ENCODE measurements around the gene FLVCR1.

FLVCR1 gene

DNA sequence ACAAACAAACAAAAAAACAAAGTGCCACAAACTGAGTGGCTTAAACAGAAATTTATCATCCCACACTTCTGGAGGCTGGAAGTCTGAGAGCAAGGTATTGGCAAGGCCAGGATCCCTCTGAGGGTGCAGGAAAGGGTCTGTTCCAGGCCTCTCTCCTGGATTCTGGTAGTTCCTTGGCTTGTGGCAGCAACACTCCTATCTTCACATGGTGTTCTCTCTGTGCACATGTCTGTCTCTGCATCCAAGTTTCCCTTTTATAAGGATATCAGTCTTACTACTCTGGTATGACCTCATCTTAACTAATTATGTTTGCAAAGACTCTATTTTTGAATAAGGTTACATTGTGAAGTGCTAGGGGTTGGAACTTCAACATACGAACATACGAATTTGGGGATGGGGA is 87.0 kb downstream of the FLVCR1 start:
- TF ChIP-seq CTCF (IDR thresholded peaks at IDR 0.05) = no peak
- Histone ChIP-seq H3K27me3 (peaks cover 0 to 11% of the 10 kb centered on the region in 2 donors), H3K9me3 (peaks cover 0 to 8% (median 2%) of the 10 kb centered on the region in 3 donors), H3K36me3 (no peaks in the 10 kb centered on the region), H3K27ac (no peak overlapping the region), H3K4me1 (no peaks in the 10 kb centered on the region), H3K4me3 (no peak overlapping the region)
- DNase-seq = no peak
- intact Hi-C loops (cut with DNase I; ENCODE audit: low total_unique reads) = no loop called here

GRCh38 chr1:212945463-212946160 is 87.5 kb downstream of the FLVCR1 start:
- peaks cover 0 to 13% of the 10 kb centered on the region in 2 donors for H3K27me3 ChIP-seq
- TF ChIP-seq CTCF (IDR thresholded peaks at IDR 0.05) = no peak
- H3K27ac ChIP-seq = no peak overlapping the region
- intact Hi-C loops (cut with DNase I; ENCODE audit: low total_unique reads) = no loop called here
- peaks cover 0 to 2% (median 0%) of the 10 kb centered on the region in 3 donors for H3K9me3 ChIP-seq
- DNase-seq = no peak
- no peak overlapping the region for H3K4me3 ChIP-seq
- H3K4me1 ChIP-seq = peaks cover 0 to 5% (median 2%) of the 10 kb centered on the region in 4 donors
- H3K36me3 ChIP-seq = no peaks in the 10 kb centered on the region

GRCh38 chr1:212946872-212947271 is 88.8 kb downstream of the FLVCR1 start:
- no peak for DNase-seq
- intact Hi-C loops (cut with DNase I; ENCODE audit: low total_unique reads) = no loop called here

More at GRCh38 chr1:212946872-212947271, 88.8 kb downstream of the FLVCR1 start:
- peaks cover 0 to 16% (median 11%) of the 10 kb centered on the region in 4 donors for H3K4me1 ChIP-seq
- no peak for TF ChIP-seq CTCF (IDR thresholded peaks at IDR 0.05)
- no peak overlapping the region for H3K27ac ChIP-seq
- no peaks in the 10 kb centered on the region for H3K36me3 ChIP-seq
- no peaks in the 10 kb centered on the region for H3K9me3 ChIP-seq
- H3K27me3 ChIP-seq = peaks cover 0 to 15% of the 10 kb centered on the region in 2 donors
- no peak overlapping the region for H3K4me3 ChIP-seq

Measured in tibial artery (tissue), 4 donors.